Measurements from ENCODE around the gene PRDM16.

PRDM16 gene

DNA sequence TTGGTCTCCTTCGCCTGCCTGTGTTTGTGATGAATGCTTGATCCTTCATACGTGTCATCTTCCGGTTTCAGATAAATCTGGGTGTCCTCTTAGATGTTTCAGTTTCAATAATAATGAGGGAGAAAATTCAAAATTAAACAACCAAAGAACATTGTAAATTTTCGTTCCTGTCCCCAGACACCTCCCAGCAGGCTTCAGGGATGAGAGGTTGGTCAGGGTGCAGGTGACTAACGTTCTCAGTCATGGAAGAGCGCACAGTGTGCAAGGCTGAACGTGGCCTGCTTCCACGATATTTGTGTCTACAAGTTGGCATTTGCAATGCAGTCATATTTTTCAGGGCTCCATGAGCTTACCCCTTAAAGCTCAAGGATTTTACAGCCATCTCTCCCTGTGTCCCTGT is 238.4 kb downstream of the PRDM16 start:
- no peak for DNase-seq (ENCODE audit: low read depth)
- TF ChIP-seq, protein P1, sequence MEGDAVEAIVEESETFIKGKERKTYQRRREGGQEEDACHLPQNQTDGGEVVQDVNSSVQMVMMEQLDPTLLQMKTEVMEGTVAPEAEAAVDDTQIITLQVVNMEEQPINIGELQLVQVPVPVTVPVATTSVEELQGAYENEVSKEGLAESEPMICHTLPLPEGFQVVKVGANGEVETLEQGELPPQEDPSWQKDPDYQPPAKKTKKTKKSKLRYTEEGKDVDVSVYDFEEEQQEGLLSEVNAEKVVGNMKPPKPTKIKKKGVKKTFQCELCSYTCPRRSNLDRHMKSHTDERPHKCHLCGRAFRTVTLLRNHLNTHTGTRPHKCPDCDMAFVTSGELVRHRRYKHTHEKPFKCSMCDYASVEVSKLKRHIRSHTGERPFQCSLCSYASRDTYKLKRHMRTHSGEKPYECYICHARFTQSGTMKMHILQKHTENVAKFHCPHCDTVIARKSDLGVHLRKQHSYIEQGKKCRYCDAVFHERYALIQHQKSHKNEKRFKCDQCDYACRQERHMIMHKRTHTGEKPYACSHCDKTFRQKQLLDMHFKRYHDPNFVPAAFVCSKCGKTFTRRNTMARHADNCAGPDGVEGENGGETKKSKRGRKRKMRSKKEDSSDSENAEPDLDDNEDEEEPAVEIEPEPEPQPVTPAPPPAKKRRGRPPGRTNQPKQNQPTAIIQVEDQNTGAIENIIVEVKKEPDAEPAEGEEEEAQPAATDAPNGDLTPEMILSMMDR (IDR thresholded peaks at IDR 0.05; ENCODE audit: low read depth, low read length, missing control alignments), result no peak
- H3K4me3 ChIP-seq (ENCODE audit: low read depth, low read length), result no peak overlapping the region

DNA sequence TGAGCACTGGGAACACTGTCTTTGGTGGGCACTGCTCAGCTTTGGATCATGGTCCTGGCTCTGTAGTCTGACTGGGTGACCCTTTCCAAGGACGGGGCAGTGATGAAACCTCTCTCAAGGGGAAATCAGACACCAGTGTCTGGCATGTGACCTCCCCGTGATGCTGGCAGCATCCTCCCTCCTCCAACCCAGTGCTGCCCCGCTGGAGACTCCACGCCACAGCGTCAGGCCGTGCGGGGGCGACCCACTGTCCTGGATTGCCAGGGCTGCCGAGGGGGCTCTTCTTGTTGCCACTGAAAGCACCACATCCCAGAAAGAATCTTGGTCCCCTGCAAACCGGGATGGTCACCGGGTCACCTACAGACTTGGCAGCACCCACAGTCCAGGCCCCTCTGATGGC is 239.1 kb downstream of the PRDM16 start:
- DNase-seq (ENCODE audit: low read depth), result no peak
- no peak overlapping the region for H3K4me3 ChIP-seq (ENCODE audit: low read depth, low read length)
- TF ChIP-seq, protein P1 (IDR thresholded peaks at IDR 0.05; ENCODE audit: low read depth, low read length, missing control alignments), result no peak

DNA sequence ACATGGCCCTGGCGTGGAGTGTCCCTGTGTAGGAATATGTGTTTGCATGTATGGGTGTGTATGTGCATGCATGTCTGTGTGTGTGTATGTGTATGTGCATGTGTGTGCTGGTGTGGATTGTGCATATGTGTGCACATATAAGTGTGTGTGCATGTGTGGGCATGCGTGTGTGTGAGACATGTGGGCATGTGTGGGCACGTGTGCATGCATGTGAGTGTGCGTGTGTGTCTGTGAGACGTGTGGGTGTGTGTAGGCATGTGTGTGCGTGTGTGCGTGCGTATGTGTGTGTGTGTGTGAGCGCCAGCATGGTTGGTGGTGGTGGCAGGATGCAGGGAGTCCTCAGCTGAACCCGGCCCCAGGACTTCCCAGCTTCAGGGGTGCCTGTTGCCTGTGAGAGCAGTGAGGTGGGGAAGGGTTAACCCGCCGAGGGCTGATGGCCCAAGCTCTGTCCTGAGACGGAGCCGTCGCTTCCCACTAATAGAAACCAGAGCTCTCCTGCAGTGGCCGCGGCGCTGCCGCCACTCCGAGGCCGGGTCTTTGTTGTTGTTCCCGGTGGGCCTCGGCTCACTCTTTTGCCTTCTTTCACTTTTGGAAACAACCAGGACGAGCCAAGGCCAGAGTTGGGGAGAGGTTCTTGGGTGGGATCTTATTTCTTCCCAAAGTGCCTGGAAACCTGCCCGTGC is 241.9 kb downstream of the PRDM16 start:
- no peak for DNase-seq (ENCODE audit: low read depth)
- no peak overlapping the region for H3K4me3 ChIP-seq (ENCODE audit: low read depth, low read length)
- TF ChIP-seq, protein P1 (IDR thresholded peaks at IDR 0.05; ENCODE audit: low read depth, low read length, missing control alignments), result no peak

DNA sequence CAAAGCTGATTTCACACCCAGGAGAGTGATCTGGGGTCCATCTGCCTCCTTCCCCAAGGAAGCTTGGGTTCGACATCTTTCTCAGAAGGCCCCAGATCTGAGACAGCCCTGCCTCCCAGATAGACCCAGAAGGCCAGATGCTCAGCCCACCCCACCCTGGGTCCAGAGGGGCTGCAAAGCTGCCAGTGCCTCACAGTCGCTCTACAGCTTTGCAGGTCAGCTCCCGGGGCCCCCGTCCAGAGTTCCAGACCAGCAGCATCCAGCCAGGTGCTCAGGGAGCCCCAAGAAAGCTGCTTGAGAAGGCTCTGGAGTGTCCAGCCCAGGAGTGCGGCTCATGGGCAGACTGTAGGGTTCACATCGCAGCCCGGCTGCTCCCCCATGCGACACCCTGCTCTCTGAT is 242.7 kb downstream of the PRDM16 start:
- H3K4me3 ChIP-seq (ENCODE audit: low read depth, low read length), result no peak overlapping the region
- TF ChIP-seq, protein P1 (IDR thresholded peaks at IDR 0.05; ENCODE audit: low read depth, low read length, missing control alignments), result no peak
- DNase-seq (ENCODE audit: low read depth), result no peak

DNA sequence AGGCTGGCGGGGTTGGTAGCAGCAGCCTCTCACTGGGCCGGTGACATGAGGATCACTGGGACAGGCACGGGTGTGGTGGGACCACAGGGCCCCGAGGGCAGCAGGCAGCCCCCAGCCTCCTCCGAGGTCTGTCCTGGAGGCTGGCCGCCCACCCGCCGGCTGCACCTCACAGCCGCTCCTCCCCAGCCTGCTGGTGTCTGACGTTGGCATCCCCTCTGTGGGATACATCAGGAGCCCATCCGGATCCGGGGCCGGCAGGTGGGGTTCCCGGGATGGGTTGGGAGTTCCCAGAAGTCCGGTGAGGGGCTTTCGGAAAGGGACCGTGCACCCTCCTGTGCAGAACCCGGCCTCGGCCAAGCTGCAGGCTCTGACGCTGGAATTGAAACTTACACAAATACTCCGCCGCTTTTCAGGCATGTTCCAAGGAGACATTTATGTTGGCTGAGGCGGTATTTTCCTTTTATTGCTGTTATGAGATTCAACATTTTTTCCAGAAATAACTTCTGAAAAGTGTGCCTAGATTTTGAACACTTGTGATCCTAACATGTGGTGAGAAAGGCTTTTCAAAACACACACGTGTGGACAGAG is 243.4 kb downstream of the PRDM16 start:
- DNase-seq (ENCODE audit: low read depth), result no peak
- TF ChIP-seq, protein P1 (IDR thresholded peaks at IDR 0.05; ENCODE audit: low read depth, low read length, missing control alignments), result no peak
- H3K4me3 ChIP-seq (ENCODE audit: low read depth, low read length), result no peak overlapping the region

DNA sequence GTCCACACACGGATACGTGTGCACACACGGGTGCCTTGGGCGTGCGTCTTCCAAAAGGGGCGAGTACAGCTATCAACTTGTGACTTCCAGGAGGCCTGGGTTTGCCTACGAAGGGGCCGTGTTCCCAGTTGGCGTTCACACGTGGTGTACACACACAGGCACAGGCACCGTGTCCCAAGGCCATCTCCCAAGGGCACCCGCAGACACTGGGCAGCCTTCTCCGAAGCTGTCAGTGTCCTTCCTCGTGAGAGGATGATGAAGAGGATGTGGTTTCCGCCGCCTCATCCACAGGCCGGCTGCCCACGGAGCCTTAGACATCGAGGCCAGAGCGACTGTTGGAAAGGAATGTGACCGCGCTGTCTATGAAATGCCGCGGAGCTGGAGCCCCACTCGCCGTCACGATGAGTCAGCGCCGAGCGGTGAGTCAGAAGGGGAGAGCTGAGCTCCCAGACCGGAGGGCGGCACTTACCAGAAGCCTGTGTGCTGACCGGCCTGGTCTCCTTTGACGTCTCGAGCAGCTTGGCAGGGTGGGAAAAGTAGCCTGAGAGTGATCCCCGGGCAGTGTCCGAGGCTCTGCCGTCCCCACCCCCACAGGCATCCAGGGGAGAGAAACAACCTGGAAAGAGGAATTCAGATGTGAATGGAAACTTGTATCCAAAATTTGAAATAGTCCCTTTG is 244.0 kb downstream of the PRDM16 start:
- no peak for DNase-seq (ENCODE audit: low read depth)
- H3K4me3 ChIP-seq (ENCODE audit: low read depth, low read length), result no peak overlapping the region

More for the DNA sequence above, 244.0 kb downstream of the PRDM16 start:
- TF ChIP-seq, protein P1 (IDR thresholded peaks at IDR 0.05; ENCODE audit: low read depth, low read length, missing control alignments), result no peak
